WTC11 (cell line): Measurements from ENCODE around the gene SEC24C.

Experiments
- EMX1 ChIP-seq: fragments of 250-450 bp; sonication (Bioruptor Pico); IDR thresholded peaks from 2 replicates; pipeline ENCODE4 v1.8.0; 2021; ENCODE audit warnings: mild to moderate bottlenecking
- FOXK1 ChIP-seq: sonication (generic); formaldehyde crosslinking; IDR thresholded peaks from 2 replicates; pipeline ENCODE4 v1.8.0; 2022; ENCODE audit warnings: mild to moderate bottlenecking, moderate library complexity, missing genetic modification reagents
- SP1 ChIP-seq: sonication (generic); formaldehyde crosslinking; conservative IDR thresholded peaks from 2 replicates; pipeline ENCODE4 v1.8.1; 2022; ENCODE audit warnings: missing genetic modification reagents
- TEAD1 ChIP-seq: sonication (generic); formaldehyde crosslinking; IDR thresholded peaks from 2 replicates; pipeline ENCODE4 v1.8.0; 2022; ENCODE audit warnings: mild to moderate bottlenecking, missing genetic modification reagents
- TF ChIP-seq, protein P1 (sequence below): fragments of 200-600 bp; IDR thresholded peaks from 2 replicates; pipeline ENCODE4 v1.8.0; 2022; ENCODE audit warnings: antibody characterized with exemption
- TF ChIP-seq, protein P2 (sequence below): sonication (generic); formaldehyde crosslinking; IDR thresholded peaks from 2 replicates; pipeline ENCODE4 v1.8.1; 2023; ENCODE audit warnings: mild to moderate bottlenecking, missing genetic modification reagents
- TF ChIP-seq, protein P3 (sequence below): sonication (generic); formaldehyde crosslinking; IDR thresholded peaks from 2 replicates; pipeline ENCODE4 v1.8.0; 2023; ENCODE audit warnings: missing genetic modification reagents

DNA sequence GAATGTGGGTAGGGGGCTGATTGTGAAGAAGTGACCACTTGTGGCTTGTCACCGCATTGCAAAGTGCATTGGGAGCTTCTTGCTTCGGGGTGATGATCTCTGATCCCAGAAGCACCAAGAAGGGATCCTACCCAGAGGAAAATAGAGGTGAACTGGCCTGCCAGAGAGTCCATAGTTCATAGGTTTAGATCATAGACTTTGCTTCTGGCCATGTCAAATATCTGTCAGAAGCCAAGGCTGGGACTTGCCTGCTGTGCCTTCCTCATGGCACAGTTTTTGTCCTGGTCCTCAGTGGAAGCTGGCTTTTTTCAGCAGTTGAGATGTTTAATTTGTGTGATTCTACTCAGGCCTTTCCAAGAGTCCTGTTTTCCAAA, 42.3 kb downstream of the SEC24C start:
- TF ChIP-seq TEAD1 (CRISPR knock-in tag) (no peak), FOXK1 (CRISPR knock-in tag) (no peak), SP1 (CRISPR knock-in tag) (no peak), EMX1 (no peak)
- TF ChIP-seq, protein P1, sequence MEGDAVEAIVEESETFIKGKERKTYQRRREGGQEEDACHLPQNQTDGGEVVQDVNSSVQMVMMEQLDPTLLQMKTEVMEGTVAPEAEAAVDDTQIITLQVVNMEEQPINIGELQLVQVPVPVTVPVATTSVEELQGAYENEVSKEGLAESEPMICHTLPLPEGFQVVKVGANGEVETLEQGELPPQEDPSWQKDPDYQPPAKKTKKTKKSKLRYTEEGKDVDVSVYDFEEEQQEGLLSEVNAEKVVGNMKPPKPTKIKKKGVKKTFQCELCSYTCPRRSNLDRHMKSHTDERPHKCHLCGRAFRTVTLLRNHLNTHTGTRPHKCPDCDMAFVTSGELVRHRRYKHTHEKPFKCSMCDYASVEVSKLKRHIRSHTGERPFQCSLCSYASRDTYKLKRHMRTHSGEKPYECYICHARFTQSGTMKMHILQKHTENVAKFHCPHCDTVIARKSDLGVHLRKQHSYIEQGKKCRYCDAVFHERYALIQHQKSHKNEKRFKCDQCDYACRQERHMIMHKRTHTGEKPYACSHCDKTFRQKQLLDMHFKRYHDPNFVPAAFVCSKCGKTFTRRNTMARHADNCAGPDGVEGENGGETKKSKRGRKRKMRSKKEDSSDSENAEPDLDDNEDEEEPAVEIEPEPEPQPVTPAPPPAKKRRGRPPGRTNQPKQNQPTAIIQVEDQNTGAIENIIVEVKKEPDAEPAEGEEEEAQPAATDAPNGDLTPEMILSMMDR: no peak
- TF ChIP-seq, protein P2, sequence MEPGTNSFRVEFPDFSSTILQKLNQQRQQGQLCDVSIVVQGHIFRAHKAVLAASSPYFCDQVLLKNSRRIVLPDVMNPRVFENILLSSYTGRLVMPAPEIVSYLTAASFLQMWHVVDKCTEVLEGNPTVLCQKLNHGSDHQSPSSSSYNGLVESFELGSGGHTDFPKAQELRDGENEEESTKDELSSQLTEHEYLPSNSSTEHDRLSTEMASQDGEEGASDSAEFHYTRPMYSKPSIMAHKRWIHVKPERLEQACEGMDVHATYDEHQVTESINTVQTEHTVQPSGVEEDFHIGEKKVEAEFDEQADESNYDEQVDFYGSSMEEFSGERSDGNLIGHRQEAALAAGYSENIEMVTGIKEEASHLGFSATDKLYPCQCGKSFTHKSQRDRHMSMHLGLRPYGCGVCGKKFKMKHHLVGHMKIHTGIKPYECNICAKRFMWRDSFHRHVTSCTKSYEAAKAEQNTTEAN (CRISPR knock-in tag): no peak
- TF ChIP-seq, protein P3, sequence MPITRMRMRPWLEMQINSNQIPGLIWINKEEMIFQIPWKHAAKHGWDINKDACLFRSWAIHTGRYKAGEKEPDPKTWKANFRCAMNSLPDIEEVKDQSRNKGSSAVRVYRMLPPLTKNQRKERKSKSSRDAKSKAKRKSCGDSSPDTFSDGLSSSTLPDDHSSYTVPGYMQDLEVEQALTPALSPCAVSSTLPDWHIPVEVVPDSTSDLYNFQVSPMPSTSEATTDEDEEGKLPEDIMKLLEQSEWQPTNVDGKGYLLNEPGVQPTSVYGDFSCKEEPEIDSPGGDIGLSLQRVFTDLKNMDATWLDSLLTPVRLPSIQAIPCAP (CRISPR knock-in tag): no peak
